ENCODE results near the gene GDNF.
"Not testable (repeated sequence)": the region's sequence is repeated elsewhere in the genome, so short reads cannot be mapped to it uniquely, and the experiment has no call there.

GDNF gene

GRCh38 chr5:37792975-37793631 is 46.7 kb downstream of the GDNF start:
- Mint-ChIP-seq H3K4me1 (ENCODE audit: low read depth) (no peaks in the 10 kb centered on the region), H3K27me3 (no peaks in the 10 kb centered on the region), H3K27ac (no peak overlapping the region), H3K36me3 (ENCODE audit: low read depth) (no peaks in the 10 kb centered on the region), H3K4me3 (no peak overlapping the region), H3K9me3 (peaks cover 15% of the 10 kb centered on the region)

DNA sequence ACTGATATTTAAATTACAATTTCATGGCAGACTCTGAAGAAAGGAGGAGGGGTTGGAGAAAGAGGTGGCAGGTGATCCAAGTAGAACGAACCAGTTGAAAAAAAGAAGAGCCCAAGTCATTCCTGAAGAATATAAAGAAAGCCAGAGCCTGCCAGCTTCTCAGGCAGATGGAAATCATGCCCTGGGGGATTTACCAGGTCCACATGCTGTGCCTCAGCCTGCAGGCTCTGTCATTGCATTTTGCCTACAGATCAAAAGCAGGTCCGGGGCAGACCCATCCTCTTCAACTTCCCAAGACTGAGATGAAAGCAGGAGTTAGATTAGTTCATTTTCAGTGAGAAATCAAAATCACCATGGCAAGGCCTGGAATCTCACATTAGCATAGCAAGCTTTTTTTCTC is 48.5 kb downstream of the GDNF start:
- no peak overlapping the region for H3K4me3 Mint-ChIP-seq
- H3K4me1 Mint-ChIP-seq (ENCODE audit: low read depth), result no peaks in the 10 kb centered on the region
- H3K36me3 Mint-ChIP-seq (ENCODE audit: low read depth), result no peaks in the 10 kb centered on the region
- H3K27ac Mint-ChIP-seq, result no peak overlapping the region
- no peaks in the 10 kb centered on the region for H3K27me3 Mint-ChIP-seq
- peaks cover 15% of the 10 kb centered on the region for H3K9me3 Mint-ChIP-seq

DNA sequence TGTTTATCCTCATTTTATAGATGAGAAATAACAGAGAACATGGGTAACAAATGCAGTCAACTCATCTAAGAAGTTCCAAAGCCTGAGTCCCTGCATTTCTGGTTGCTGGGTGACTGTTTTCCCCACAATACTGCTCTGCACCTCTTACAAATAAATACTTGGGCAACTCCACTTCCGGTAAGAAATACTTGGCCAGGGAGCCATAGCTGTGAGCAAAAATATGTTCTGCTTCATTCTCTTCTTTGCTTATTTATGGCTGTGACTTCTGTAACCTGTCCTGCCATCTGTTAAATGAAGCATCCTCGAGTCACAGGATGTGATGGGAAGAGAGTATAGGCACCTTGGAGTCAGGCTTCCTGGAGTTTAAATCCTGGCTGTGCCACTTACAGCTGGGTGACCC is 49.9 kb downstream of the GDNF start:
- Mint-ChIP-seq H3K4me3 (no peak overlapping the region), H3K9me3 (peaks cover 15% of the 10 kb centered on the region), H3K4me1 (ENCODE audit: low read depth) (no peaks in the 10 kb centered on the region), H3K27ac (no peak overlapping the region), H3K27me3 (no peaks in the 10 kb centered on the region), H3K36me3 (ENCODE audit: low read depth) (no peaks in the 10 kb centered on the region)

DNA sequence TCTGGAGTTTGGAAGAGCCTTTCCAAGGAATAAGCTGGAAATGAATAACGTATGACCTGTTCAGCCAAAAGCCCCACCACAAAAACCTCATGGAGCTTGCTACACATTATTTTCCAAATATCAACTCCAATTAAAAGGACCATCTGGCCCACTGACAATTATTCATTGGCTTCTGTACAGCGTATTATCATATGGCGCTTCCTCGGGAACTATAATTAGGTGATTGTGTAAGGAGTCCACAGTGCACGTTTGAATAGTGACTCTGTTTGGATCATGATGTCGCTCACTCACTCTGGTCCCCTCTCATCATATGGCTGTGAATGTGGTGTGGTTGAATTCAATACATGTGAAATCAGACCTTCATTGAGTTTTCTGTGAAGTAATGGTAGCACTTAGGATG is 52.1 kb downstream of the GDNF start:
- Mint-ChIP-seq H3K4me3 (no peak overlapping the region), H3K9me3 (peaks cover 5% of the 10 kb centered on the region), H3K27ac (no peak overlapping the region), H3K4me1 (ENCODE audit: low read depth) (no peaks in the 10 kb centered on the region), H3K27me3 (no peaks in the 10 kb centered on the region), H3K36me3 (ENCODE audit: low read depth) (no peaks in the 10 kb centered on the region)

DNA sequence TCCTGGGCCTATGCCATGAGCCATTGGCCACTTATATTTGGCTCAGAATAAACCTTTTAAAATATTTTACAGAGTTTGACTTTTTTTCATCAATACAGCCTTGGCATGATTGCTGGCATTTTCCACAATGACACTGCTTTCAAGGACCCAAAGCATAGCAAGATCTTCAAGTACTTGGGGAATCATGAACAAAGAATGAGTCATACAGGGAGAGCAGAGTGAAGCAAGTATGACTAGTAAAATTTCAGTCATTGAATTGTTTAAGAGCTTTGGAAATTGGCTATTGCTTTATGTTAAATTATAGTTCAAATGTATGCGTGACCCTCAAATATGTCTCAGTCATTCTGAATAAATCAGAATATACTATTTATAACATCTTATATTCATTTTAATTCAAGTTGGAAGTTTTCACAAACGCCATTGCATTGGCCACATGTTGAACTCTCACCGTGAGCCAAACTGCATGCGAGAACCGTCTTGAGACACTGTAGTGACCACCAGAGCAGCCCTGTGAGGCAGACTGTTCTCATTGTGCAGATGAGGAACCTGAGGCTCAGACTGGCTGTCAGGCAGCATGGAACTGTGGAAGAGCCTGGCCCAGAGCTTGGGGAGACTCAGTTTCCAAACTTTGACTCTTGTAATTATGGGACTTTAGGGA is 52.9 kb downstream of the GDNF start:
- H3K9me3 Mint-ChIP-seq, result peaks cover 5% of the 10 kb centered on the region
- H3K27ac Mint-ChIP-seq, result no peak overlapping the region
- no peaks in the 10 kb centered on the region for H3K4me1 Mint-ChIP-seq (ENCODE audit: low read depth)
- H3K4me3 Mint-ChIP-seq, result no peak overlapping the region
- no peaks in the 10 kb centered on the region for H3K27me3 Mint-ChIP-seq
- no peaks in the 10 kb centered on the region for H3K36me3 Mint-ChIP-seq (ENCODE audit: low read depth)

DNA sequence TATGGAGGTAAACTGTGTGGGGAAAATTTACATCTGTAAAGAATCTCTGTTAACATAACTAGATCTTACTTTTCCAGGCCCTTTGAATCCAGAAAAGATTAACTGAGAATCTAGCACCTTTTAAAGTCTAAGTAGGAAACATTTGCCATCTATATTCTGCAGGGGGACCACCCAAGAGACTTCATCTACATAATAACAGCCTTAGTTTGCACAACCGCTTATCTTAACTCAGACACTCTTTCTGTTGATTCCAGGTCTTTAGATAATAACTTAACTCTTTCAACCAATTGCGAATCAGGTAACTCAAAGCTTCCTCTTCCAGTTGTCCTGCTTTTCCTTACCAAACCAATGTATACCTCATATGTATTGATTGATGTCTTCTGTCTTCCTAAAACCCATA is 53.4 kb downstream of the GDNF start:
- no peak overlapping the region for H3K4me3 Mint-ChIP-seq
- no peaks in the 10 kb centered on the region for H3K4me1 Mint-ChIP-seq (ENCODE audit: low read depth)
- no peak overlapping the region for H3K27ac Mint-ChIP-seq
- H3K36me3 Mint-ChIP-seq (ENCODE audit: low read depth), result no peaks in the 10 kb centered on the region
- H3K27me3 Mint-ChIP-seq, result no peaks in the 10 kb centered on the region
- H3K9me3 Mint-ChIP-seq, result peaks cover 2% of the 10 kb centered on the region

- not testable (repeated sequence) for H3K27me3 Mint-ChIP-seq; H3K4me3 Mint-ChIP-seq; H3K4me1 Mint-ChIP-seq (ENCODE audit: low read depth); H3K36me3 Mint-ChIP-seq (ENCODE audit: low read depth); H3K9me3 Mint-ChIP-seq; H3K27ac Mint-ChIP-seq
These were observed 58.4 kb downstream of the GDNF start for GRCh38 chr5:37781409-37781808.

DNA sequence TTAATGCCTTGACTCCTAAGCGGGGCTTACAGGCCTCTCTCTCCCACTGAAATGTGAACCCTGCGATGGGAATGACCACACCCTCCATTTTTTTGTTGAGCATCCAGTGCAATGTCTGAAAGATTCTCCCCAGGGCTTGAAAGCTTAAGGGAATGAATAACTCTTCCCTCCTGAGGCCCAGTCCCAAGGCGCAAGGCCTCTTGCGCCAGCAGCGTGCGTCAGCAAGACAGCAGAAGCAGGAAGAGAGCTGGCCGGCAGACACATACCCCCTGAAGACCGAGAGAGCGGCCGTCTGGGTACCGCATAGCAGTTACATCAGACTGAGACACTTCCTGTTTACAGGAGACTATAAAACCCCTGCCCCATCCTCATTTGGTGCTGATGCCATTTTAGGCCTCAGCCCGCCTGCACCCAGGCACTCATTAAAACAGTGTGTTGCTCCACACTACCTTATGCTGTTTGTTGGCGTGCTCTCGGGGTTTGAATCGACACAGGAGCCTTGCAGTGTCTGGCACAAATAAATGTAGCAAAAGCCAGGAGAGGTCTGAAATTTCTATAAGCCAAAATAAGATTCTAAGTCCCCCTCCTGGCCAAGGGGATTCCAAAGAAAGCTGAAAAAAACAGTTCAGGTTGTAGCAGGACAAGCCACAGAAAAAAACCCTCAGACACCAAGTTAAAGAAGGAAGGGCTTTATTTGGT is 62.3 kb downstream of the GDNF start:
- H3K27ac Mint-ChIP-seq, result no peak overlapping the region
- peaks cover 5% of the 10 kb centered on the region for H3K9me3 Mint-ChIP-seq
- H3K4me3 Mint-ChIP-seq, result no peak overlapping the region
- no peaks in the 10 kb centered on the region for H3K36me3 Mint-ChIP-seq (ENCODE audit: low read depth)
- H3K4me1 Mint-ChIP-seq (ENCODE audit: low read depth), result no peaks in the 10 kb centered on the region
- no peaks in the 10 kb centered on the region for H3K27me3 Mint-ChIP-seq

- Mint-ChIP-seq H3K4me1 (ENCODE audit: low read depth) (no peaks in the 10 kb centered on the region), H3K36me3 (ENCODE audit: low read depth) (no peaks in the 10 kb centered on the region), H3K9me3 (peaks cover 5% of the 10 kb centered on the region), H3K4me3 (no peak overlapping the region), H3K27me3 (no peaks in the 10 kb centered on the region), H3K27ac (no peak overlapping the region)
These were observed 63.0 kb downstream of the GDNF start for GRCh38 chr5:37776826-37777225.

- Mint-ChIP-seq H3K4me1 (ENCODE audit: low read depth) (no peaks in the 10 kb centered on the region), H3K9me3 (peaks cover 5% of the 10 kb centered on the region), H3K36me3 (ENCODE audit: low read depth) (no peaks in the 10 kb centered on the region), H3K4me3 (no peak overlapping the region), H3K27ac (no peak overlapping the region), H3K27me3 (no peaks in the 10 kb centered on the region)
These were observed 64.8 kb downstream of the GDNF start for GRCh38 chr5:37774912-37775483.

DNA sequence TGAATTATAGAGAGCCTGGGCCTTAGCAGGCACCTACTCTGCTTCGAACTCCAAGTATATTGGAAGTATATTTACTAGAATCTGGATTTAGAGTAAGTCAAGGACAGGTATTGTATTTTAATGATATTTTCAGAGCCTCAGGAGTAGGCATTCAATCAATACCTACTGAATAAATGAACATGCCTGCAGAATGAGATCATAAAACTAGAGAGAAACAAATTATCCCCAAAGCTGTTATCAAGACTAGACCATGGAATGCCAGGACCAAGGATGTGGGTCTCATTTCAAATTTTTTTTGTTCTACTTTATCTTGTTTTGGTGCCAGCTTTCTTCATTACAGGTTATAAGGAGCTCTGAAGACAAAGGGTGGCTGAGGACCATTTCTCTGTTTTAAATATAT is 66.0 kb downstream of the GDNF start:
- H3K4me1 Mint-ChIP-seq (ENCODE audit: low read depth), result no peaks in the 10 kb centered on the region
- H3K9me3 Mint-ChIP-seq, result peaks cover 5% of the 10 kb centered on the region
- H3K36me3 Mint-ChIP-seq (ENCODE audit: low read depth), result no peaks in the 10 kb centered on the region
- H3K4me3 Mint-ChIP-seq, result no peak overlapping the region
- no peaks in the 10 kb centered on the region for H3K27me3 Mint-ChIP-seq
- no peak overlapping the region for H3K27ac Mint-ChIP-seq

DNA sequence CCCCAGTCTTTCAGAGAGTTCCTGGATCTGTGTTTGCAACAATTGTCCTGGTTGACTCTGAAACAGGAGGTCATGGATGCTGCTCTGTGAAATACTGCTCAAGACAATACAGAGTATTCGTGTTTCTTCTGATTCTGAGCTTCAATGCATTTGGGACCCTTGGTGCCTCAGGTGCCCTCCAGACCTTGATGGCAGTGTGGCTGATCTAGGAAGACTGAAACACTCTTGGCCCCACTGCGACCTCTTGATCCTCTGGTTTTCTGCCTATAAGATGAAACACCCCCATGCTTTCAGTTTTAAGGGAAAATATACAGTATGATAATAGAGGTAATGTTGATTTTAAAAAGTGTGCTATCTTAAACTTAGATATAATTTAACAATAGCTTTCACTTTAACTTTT is 67.6 kb downstream of the GDNF start:
- Mint-ChIP-seq H3K9me3 (peaks cover 5% of the 10 kb centered on the region), H3K27ac (no peak overlapping the region), H3K27me3 (no peaks in the 10 kb centered on the region)

GRCh38 chr5:37771731-37772130 is 68.1 kb downstream of the GDNF start:
- Mint-ChIP-seq H3K36me3 (ENCODE audit: low read depth) (no peaks in the 10 kb centered on the region), H3K4me3 (no peak overlapping the region), H3K27ac (no peak overlapping the region), H3K4me1 (ENCODE audit: low read depth) (no peaks in the 10 kb centered on the region), H3K9me3 (peaks cover 5% of the 10 kb centered on the region), H3K27me3 (no peaks in the 10 kb centered on the region)

More for the DNA sequence above, 67.6 kb downstream of the GDNF start:
- H3K36me3 Mint-ChIP-seq (ENCODE audit: low read depth), result no peaks in the 10 kb centered on the region
- no peaks in the 10 kb centered on the region for H3K4me1 Mint-ChIP-seq (ENCODE audit: low read depth)
- no peak overlapping the region for H3K4me3 Mint-ChIP-seq

DNA sequence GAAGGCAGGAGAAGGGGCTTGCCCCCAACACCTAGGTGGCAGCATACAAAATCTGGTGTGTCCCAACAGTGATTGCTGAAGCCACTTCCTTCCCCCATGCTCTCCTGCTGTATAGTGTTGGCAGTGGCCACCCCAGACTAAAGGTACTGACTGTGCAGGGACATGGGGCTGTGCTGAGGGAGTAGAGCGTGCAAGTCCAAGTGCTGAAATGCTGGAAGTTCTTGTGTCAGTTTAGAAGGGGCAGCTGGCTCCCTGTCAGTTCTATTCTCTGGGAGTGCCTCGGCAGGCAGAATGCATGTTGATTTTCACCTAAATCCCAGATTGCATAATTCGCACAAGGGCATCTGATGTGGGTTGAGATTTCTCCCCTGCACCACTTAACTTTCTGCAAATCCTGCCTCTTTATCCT is 68.6 kb downstream of the GDNF start:
- Mint-ChIP-seq H3K27me3 (no peaks in the 10 kb centered on the region), H3K4me3 (no peak overlapping the region), H3K4me1 (ENCODE audit: low read depth) (no peaks in the 10 kb centered on the region), H3K36me3 (ENCODE audit: low read depth) (no peaks in the 10 kb centered on the region), H3K9me3 (peaks cover 5% of the 10 kb centered on the region), H3K27ac (no peak overlapping the region)

DNA sequence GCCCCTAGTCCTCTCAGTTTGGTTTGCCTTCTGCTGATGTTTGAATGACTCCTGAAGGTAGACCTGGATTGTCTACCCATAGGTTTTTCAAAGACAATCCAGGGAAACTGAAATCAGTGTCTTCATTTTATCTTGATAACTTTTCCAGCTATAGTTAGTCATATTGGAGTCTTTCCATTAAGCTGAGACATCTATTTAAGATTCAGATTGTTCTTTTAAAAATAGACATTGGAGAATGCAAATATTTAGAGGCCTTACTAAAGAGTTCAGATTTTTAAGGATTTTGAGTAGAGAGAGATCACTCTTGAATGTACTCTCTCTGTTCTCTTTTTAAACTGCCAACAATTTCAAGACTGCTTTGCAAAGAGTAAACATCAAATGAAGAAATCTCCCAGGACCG is 69.1 kb downstream of the GDNF start:
- Mint-ChIP-seq H3K9me3 (peaks cover 5% of the 10 kb centered on the region), H3K27ac (no peak overlapping the region), H3K4me3 (no peak overlapping the region), H3K36me3 (ENCODE audit: low read depth) (no peaks in the 10 kb centered on the region), H3K4me1 (ENCODE audit: low read depth) (no peaks in the 10 kb centered on the region), H3K27me3 (no peaks in the 10 kb centered on the region)

Data from stimulated activated naive CD8-positive, alpha-beta T cell treated with anti-CD3 and anti-CD28 coated beads, Interleukin-15, Interleukin-2, amounts not matched to agents 100 ng/mL and 50 ng/mL, for 24 hours (primary cell).